GM21528 (cell line): ENCODE data around the gene LINGO4.

Source experiments
- ATAC-seq: cut with Tn5 transposase; IDR thresholded peaks from one replicate; pipeline ENCODE4 v1.9.1; 2021; ENCODE audit warnings: mild to moderate bottlenecking, moderate library complexity; ENCODE audit not compliant: unreplicated experiment, low FRiP score

Gene LINGO4

GRCh38 chr1:151805066-151805820 lies at the start of gene LINGO4:
Gene LINGO4 (minus strand): TSS chr1:151805419. CDS start chr1:151802704, 2,715 bp downstream.
- no peak for ATAC-seq

- no peak for ATAC-seq
Measured at GRCh38 chr1:151854658-151855057, 49.4 kb upstream of the LINGO4 start.

- ATAC-seq = no peak
Measured at GRCh38 chr1:151853411-151853943, 48.3 kb upstream of the LINGO4 start, which contains the start of gene THEM5. Gene THEM5 (minus strand): TSS chr1:151853712. CDS start chr1:151853565, 147 bp downstream.

- no peak for ATAC-seq
Measured at GRCh38 chr1:151852733-151853132, 47.5 kb upstream of the LINGO4 start.

GRCh38 chr1:151851886-151852285 lies 46.7 kb upstream of the LINGO4 start:
- ATAC-seq = no peak

GRCh38 chr1:151849871-151850270 lies 44.7 kb upstream of the LINGO4 start:
- ATAC-seq = no peak

- ATAC-seq = no peak
Measured at GRCh38 chr1:151849126-151849525, 43.9 kb upstream of the LINGO4 start.

GRCh38 chr1:151847867-151848596 lies 42.8 kb upstream of the LINGO4 start:
- ATAC-seq = no peak

- ATAC-seq = no peak
Measured at GRCh38 chr1:151846686-151847237, 41.5 kb upstream of the LINGO4 start.

GRCh38 chr1:151846062-151846568 lies 40.9 kb upstream of the LINGO4 start:
- no peak for ATAC-seq

GRCh38 chr1:151843398-151843797 lies 38.2 kb upstream of the LINGO4 start:
- ATAC-seq = no peak

- no peak for ATAC-seq
Measured at GRCh38 chr1:151841141-151841540, 35.9 kb upstream of the LINGO4 start.

- ATAC-seq = no peak
Measured at GRCh38 chr1:151840421-151840820, 35.2 kb upstream of the LINGO4 start.

- no peak for ATAC-seq
Measured at GRCh38 chr1:151839457-151840403, 34.5 kb upstream of the LINGO4 start, which contains the start of gene C2CD4D. Gene C2CD4D (minus strand): TSS chr1:151839820. CDS start chr1:151838989, 831 bp downstream.

- no peak for ATAC-seq
Measured at GRCh38 chr1:151839082-151839412, 33.8 kb upstream of the LINGO4 start.

- no peak for ATAC-seq
Measured at GRCh38 chr1:151838222-151839081, 33.2 kb upstream of the LINGO4 start.

- no peak for ATAC-seq
Measured at GRCh38 chr1:151837884-151838221, 32.6 kb upstream of the LINGO4 start.

- ATAC-seq = no peak
Measured at GRCh38 chr1:151837197-151837596, 32.0 kb upstream of the LINGO4 start.

GRCh38 chr1:151835596-151835995 lies 30.4 kb upstream of the LINGO4 start:
- no peak for ATAC-seq
